ENCODE measurements around the gene CTTN. TPM values are rescaled to one million over a fixed set of nuclear protein-coding genes. Genes with fewer than 3 reads are reported as not detected.

CTTN gene
- 239 and 244 TPM in 2 replicates for total RNA-seq
- long read RNA-seq, transcript CTTN-201 (18 exons, 3,272 nt) = major isoform, 148 of 214 reads
- long read RNA-seq, transcript CTTN-202 (17 exons, 3,272 nt) = minor isoform, 7 of 214 reads
- long read RNA-seq, partial matches to known transcripts = 37 of 214 reads
- long read RNA-seq, other reads (novel, unspliced or antisense) = 21 of 214 reads

DNA sequence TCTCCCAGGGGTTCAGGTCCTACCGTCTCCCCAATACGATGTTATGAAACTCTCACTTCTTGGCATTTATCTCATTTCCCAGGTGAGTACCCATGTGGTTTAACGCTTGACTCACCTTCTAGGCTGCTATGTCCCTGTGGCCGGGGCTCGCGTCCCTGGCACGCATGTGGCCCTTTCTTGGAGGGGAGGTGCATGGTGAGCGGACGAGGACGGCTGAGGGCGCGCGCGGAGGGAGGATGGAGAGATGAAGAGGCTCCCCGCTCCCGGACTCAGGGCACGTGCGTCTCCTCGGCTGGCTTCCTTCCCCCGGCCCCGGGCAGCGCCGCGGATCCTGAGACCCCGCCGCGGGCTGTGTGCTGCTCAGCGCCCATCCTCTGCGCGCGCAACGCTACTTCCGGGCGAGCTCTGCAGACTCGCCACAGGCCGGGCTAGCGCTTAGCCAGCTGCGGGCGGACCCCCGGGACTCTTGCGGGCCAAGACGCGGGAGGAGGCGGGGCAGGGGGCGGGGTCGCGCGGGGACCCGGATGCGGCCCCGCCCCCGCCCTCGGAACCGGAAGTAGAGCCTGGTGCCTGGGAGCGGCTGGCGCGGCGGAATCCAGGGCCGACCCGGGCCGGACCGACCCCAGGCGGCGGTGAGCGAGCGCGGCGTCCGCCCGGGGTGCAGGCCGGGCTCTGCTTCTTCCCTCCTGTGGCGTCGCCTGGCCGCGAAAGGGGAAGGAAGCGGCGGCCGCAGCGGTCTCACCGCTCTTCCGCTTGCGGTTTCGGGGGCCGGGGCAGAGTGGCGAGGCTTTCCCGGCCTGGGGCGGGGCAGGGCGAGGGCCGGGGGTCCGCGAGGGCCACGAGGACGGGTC lies at the start of gene CTTN:
Gene CTTN, plus strand, starts transcription at position 547 of the 851 bp plus-strand sequence. CDS start 8,769 bp downstream, outside the sequence.
- Mint-ChIP-seq H3K4me3 (ENCODE audit: low read depth) (peak within 1 kb of the TSS; percentile 84), H3K27me3 (no peaks in the 10 kb centered on the region), H3K27ac (peak within 1 kb of the TSS; percentile 84), H3K9me3 (ENCODE audit: low read depth) (no peaks in the 10 kb centered on the region), H3K36me3 (ENCODE audit: insufficient read depth) (peaks cover 2% of the 10 kb centered on the region), H3K4me1 (ENCODE audit: low read depth) (peaks cover 14% of the 10 kb centered on the region)
- DNase-seq (ENCODE audit: low spot score, unreplicated experiment) = peak; percentile 89
- TF ChIP-seq, protein P1, sequence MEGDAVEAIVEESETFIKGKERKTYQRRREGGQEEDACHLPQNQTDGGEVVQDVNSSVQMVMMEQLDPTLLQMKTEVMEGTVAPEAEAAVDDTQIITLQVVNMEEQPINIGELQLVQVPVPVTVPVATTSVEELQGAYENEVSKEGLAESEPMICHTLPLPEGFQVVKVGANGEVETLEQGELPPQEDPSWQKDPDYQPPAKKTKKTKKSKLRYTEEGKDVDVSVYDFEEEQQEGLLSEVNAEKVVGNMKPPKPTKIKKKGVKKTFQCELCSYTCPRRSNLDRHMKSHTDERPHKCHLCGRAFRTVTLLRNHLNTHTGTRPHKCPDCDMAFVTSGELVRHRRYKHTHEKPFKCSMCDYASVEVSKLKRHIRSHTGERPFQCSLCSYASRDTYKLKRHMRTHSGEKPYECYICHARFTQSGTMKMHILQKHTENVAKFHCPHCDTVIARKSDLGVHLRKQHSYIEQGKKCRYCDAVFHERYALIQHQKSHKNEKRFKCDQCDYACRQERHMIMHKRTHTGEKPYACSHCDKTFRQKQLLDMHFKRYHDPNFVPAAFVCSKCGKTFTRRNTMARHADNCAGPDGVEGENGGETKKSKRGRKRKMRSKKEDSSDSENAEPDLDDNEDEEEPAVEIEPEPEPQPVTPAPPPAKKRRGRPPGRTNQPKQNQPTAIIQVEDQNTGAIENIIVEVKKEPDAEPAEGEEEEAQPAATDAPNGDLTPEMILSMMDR (IDR thresholded peaks at IDR 0.05; ENCODE audit: unreplicated experiment) = no peak

DNA sequence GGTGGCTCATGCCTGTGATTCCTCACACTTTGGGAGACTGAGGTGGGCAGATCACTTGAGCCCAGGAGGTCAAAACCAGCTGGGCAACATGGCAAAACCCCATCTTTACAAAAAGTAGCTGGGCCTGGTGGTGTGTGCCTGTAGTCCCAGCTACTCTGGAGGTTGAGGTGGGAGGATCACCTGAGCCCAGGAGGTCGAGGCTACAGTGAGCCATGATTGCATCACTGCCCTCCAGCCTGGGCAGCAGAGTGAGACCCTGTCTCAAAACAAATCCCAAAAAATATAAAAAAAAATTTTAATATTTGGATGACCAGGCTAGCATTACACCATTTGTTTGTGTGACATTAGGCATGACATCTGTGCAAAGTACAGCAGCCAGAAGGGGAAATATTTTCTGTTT lies 49.7 kb upstream of the CTTN start:
- TF ChIP-seq, protein P1 (IDR thresholded peaks at IDR 0.05; ENCODE audit: unreplicated experiment) = no peak
- no peaks in the 10 kb centered on the region for H3K4me1 Mint-ChIP-seq (ENCODE audit: low read depth)
- peaks cover 24% of the 10 kb centered on the region for H3K36me3 Mint-ChIP-seq (ENCODE audit: insufficient read depth)
- no peak overlapping the region for H3K4me3 Mint-ChIP-seq (ENCODE audit: low read depth)
- no peaks in the 10 kb centered on the region for H3K27me3 Mint-ChIP-seq
- no peak for DNase-seq (ENCODE audit: low spot score, unreplicated experiment)
- no peak overlapping the region for H3K27ac Mint-ChIP-seq
- no peaks in the 10 kb centered on the region for H3K9me3 Mint-ChIP-seq (ENCODE audit: low read depth)

DNA sequence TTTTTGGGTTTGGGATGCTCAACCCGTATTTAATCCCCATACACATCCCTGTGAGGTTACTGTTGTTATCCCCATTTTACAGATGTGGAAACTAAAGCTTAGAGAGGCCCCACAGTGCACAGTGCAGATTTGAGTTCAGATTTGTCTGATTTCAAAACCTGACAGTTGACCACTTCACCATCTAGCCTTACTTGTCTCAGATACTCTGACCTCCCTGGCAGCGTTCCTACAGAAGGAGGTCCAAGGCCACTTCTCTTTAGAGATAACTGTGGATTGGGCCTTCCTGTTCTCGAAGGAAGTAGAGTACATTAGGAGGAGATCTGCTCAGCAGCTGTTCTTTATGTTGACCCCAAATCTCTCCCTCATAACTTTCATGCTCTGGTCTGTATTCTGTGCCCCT lies 46.7 kb upstream of the CTTN start:
- H3K27me3 Mint-ChIP-seq = no peaks in the 10 kb centered on the region
- H3K36me3 Mint-ChIP-seq (ENCODE audit: insufficient read depth) = peaks cover 25% of the 10 kb centered on the region
- H3K9me3 Mint-ChIP-seq (ENCODE audit: low read depth) = no peaks in the 10 kb centered on the region
- H3K4me1 Mint-ChIP-seq (ENCODE audit: low read depth) = no peaks in the 10 kb centered on the region
- TF ChIP-seq, protein P1 (IDR thresholded peaks at IDR 0.05; ENCODE audit: unreplicated experiment) = no peak
- DNase-seq (ENCODE audit: low spot score, unreplicated experiment) = no peak
- no peak overlapping the region for H3K4me3 Mint-ChIP-seq (ENCODE audit: low read depth)
- H3K27ac Mint-ChIP-seq = no peak overlapping the region

DNA sequence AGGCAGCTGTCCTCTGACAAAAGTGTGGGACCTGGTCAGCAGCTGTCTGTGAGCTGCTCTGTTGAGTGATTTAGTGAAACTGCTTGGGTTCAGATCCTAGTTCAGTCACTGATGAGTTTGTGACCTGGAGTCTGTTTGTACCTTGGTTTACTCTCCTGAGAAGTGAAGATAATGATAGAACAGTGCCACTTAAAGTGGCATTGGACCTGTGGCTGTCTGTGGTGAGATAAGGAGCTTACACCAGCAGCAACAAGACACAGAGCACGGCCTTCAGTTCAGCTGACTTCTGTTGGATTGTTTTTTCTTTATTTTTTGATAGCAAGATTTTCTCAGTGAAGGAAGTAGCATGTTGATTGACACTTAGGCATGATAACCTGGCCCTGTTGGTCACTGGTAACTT lies 46.2 kb upstream of the CTTN start:
- Mint-ChIP-seq H3K27me3 (no peaks in the 10 kb centered on the region), H3K4me3 (ENCODE audit: low read depth) (no peak overlapping the region), H3K36me3 (ENCODE audit: insufficient read depth) (peaks cover 28% of the 10 kb centered on the region), H3K4me1 (ENCODE audit: low read depth) (no peaks in the 10 kb centered on the region), H3K9me3 (ENCODE audit: low read depth) (no peaks in the 10 kb centered on the region), H3K27ac (no peak overlapping the region)
- DNase-seq (ENCODE audit: low spot score, unreplicated experiment) = no peak
- TF ChIP-seq, protein P1 (IDR thresholded peaks at IDR 0.05; ENCODE audit: unreplicated experiment) = no peak

DNA sequence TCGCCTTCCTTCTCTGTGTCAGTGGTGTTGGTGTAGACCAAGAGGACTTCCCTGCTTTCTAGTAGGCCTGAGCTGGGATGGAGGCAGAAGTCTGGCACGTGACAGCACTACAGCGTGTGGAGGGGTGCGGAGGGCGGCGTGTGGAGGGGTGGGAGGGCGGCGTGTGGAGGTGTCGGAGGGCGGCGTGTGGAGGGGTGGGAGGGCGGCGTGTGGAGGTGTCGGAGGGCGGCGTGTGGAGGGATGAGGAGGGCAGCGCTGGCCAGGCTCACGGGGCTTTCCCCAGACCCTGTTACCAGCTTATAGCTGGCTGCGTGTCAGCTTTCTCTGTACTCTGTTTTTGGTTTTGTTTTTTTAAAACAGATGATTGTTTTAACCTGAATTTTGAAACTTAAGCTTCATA lies 45.7 kb upstream of the CTTN start:
- TF ChIP-seq, protein P1 (IDR thresholded peaks at IDR 0.05; ENCODE audit: unreplicated experiment) = no peak
- Mint-ChIP-seq H3K9me3 (ENCODE audit: low read depth) (no peaks in the 10 kb centered on the region), H3K36me3 (ENCODE audit: insufficient read depth) (peaks cover 25% of the 10 kb centered on the region), H3K27ac (no peak overlapping the region), H3K4me3 (ENCODE audit: low read depth) (no peak overlapping the region), H3K4me1 (ENCODE audit: low read depth) (no peaks in the 10 kb centered on the region), H3K27me3 (no peaks in the 10 kb centered on the region)
- DNase-seq (ENCODE audit: low spot score, unreplicated experiment) = no peak

All from progenitor cell of endocrine pancreas (in vitro differentiated cells).